Activated CD8-positive, alpha-beta T cell treated with anti-CD3 and anti-CD28 coated beads, Interleukin-2, amount 10 ng/mL, durations not matched to agents 7 days and 5 days (primary cell): ENCODE measurements around the gene IFIT1. TPM values are rescaled to one million over a fixed set of nuclear protein-coding genes. Genes with fewer than 3 reads are reported as not detected.
"Not testable (repeated sequence)": the region's sequence is repeated elsewhere in the genome, so short reads cannot be mapped to it uniquely, and the experiment has no call there.

Experiments used
- ATAC-seq: fragments of 150-1000 bp; cut with Tn5 transposase; one replicate; pipeline ENCODE4 v1.10.0; 2021; ENCODE audit warnings: moderate library complexity
- CTCF ChIA-PET: fragments of 350-600 bp; sonication (Branson Sonifier 250); formaldehyde crosslinking; loops from one replicate; lab custom pipeline; 2021; ENCODE audit warnings: antibody characterized with exemption; lab: Charles Lee
- POLR2A ChIA-PET: fragments of 350-600 bp; sonication (Branson Sonifier 250); formaldehyde crosslinking; loops from one replicate; lab custom pipeline; 2021; ENCODE audit warnings: antibody characterized with exemption; lab: Charles Lee
- DNase-seq: peaks from one replicate; pipeline ENCODE4 v3.0.0-alpha.2; 2020
- H3K27ac Mint-ChIP-seq: one replicate; pipeline ENCODE4 v1.8.0; 2021; ENCODE audit warnings: mild to moderate bottlenecking, mixed read lengths
- H3K27me3 Mint-ChIP-seq: one replicate; pipeline ENCODE4 v1.8.0; 2021; ENCODE audit warnings: low read depth, mixed read lengths
- H3K36me3 Mint-ChIP-seq: one replicate; pipeline ENCODE4 v1.8.0; 2021; ENCODE audit warnings: low read depth, mixed read lengths
- H3K4me1 Mint-ChIP-seq: one replicate; pipeline ENCODE4 v1.8.0; 2021; ENCODE audit warnings: low read depth, mixed read lengths
- H3K4me3 Mint-ChIP-seq: one replicate; pipeline ENCODE4 v1.8.0; 2021; ENCODE audit warnings: mild to moderate bottlenecking, mixed read lengths
- H3K9me3 Mint-ChIP-seq: one replicate; pipeline ENCODE4 v1.8.0; 2022; ENCODE audit warnings: mixed read lengths; ENCODE audit not compliant: insufficient read depth
- total RNA-seq, 2 experiments: library from RNA; stranded (reverse); gene quantifications; one replicate each; pipeline ENCODE4 v1.2.3, GENCODE V29; 2021

The IFIT1 gene
- total RNA-seq, 2 experiments from 2014 or later, result 29.8 to 31.8 TPM

GRCh38 chr10:89404104-89405047, 12.0 kb downstream of the IFIT1 start:
- Mint-ChIP-seq H3K4me1 (peaks cover 13% of the 10 kb centered on the region), H3K27ac (peak overlapping the region; percentile 49), H3K4me3 (no peak overlapping the region), H3K9me3 (no peaks in the 10 kb centered on the region), H3K36me3 (peaks cover 85% of the 10 kb centered on the region), H3K27me3 (no peaks in the 10 kb centered on the region)
- DNase-seq, result peak; percentile 19
- ChIA-PET CTCF (interaction anchor here (0.6 to 2.8 kb wide), 3 partner anchors 10 to 90 kb away, joined by 3 to 8 read pairs (median 4); partner anchors contain the start of gene IFIT5), POLR2A (interaction anchor here (0.6 to 3.0 kb wide), 3 partner anchors 8 to 174 kb away, joined by 4 to 13 read pairs (median 4); partner anchors contain the start of gene IFIT5)
- no peak for ATAC-seq

GRCh38 chr10:89406178-89406577, 13.8 kb downstream of the IFIT1 start:
- POLR2A ChIA-PET, result interaction anchor here (0.9 kb wide), 1 partner anchor 8 kb away, joined by 3 read pairs; the partner anchor contains the start of gene IFIT5
- ATAC-seq, DNase-seq, CTCF ChIA-PET, H3K27me3 Mint-ChIP-seq, H3K27ac Mint-ChIP-seq, H3K9me3 Mint-ChIP-seq, H3K4me3 Mint-ChIP-seq: not testable (repeated sequence)
- Mint-ChIP-seq H3K4me1 (peaks cover 11% of the 10 kb centered on the region), H3K36me3 (peaks cover 90% of the 10 kb centered on the region)

GRCh38 chr10:89407792-89408191, 15.4 kb downstream of the IFIT1 start:
- H3K27ac Mint-ChIP-seq, ATAC-seq, CTCF ChIA-PET, DNase-seq, H3K9me3 Mint-ChIP-seq, H3K27me3 Mint-ChIP-seq, H3K4me3 Mint-ChIP-seq, POLR2A ChIA-PET: not testable (repeated sequence)
- peaks cover 21% of the 10 kb centered on the region for H3K4me1 Mint-ChIP-seq
- peaks cover 86% of the 10 kb centered on the region for H3K36me3 Mint-ChIP-seq

- H3K4me1 Mint-ChIP-seq, result peaks cover 28% of the 10 kb centered on the region
- peaks cover 74% of the 10 kb centered on the region for H3K36me3 Mint-ChIP-seq
- H3K9me3 Mint-ChIP-seq, H3K4me3 Mint-ChIP-seq, POLR2A ChIA-PET, DNase-seq, H3K27me3 Mint-ChIP-seq, ATAC-seq, H3K27ac Mint-ChIP-seq, CTCF ChIA-PET: not testable (repeated sequence)
These were observed 16.9 kb downstream of the IFIT1 start for GRCh38 chr10:89409282-89409681.

- ATAC-seq, H3K27me3 Mint-ChIP-seq, POLR2A ChIA-PET, CTCF ChIA-PET, H3K27ac Mint-ChIP-seq, H3K4me3 Mint-ChIP-seq, DNase-seq, H3K9me3 Mint-ChIP-seq: not testable (repeated sequence)
- Mint-ChIP-seq H3K36me3 (peaks cover 68% of the 10 kb centered on the region), H3K4me1 (peaks cover 32% of the 10 kb centered on the region)
These were observed 18.1 kb downstream of the IFIT1 start for GRCh38 chr10:89410551-89410950.

- H3K4me3 Mint-ChIP-seq, DNase-seq, H3K9me3 Mint-ChIP-seq, H3K27ac Mint-ChIP-seq, CTCF ChIA-PET, ATAC-seq, H3K27me3 Mint-ChIP-seq, POLR2A ChIA-PET: not testable (repeated sequence)
- H3K36me3 Mint-ChIP-seq, result peaks cover 66% of the 10 kb centered on the region
- H3K4me1 Mint-ChIP-seq, result peaks cover 36% of the 10 kb centered on the region
These were observed 18.7 kb downstream of the IFIT1 start for GRCh38 chr10:89411135-89411534.

- POLR2A ChIA-PET, result interaction anchor here (0.6 to 4.3 kb wide), 7 partner anchors 9 to 289 kb away, joined by 3 to 78 read pairs (median 4); partner anchors contain the start of genes IFIT1, IFIT2 and KIF20B
- Mint-ChIP-seq H3K27ac (peak overlapping the region; percentile 75), H3K36me3 (peaks cover 64% of the 10 kb centered on the region), H3K4me1 (peaks cover 41% of the 10 kb centered on the region), H3K4me3 (peak overlapping the region; percentile 36)
- CTCF ChIA-PET, result interaction anchor here (0.7 to 2.5 kb wide), 7 partner anchors 9 to 195 kb away, joined by 3 to 8 read pairs (median 3); partner anchors contain the start of genes IFIT1 and IFIT3
- ATAC-seq, H3K27me3 Mint-ChIP-seq, H3K9me3 Mint-ChIP-seq: not testable (repeated sequence)
- peak; percentile 43 for DNase-seq
These were observed 19.9 kb downstream of the IFIT1 start for GRCh38 chr10:89412276-89412675.

- POLR2A ChIA-PET, result interaction anchor here (0.8 to 4.3 kb wide), 19 partner anchors 10 to 423 kb away, joined by 3 to 78 read pairs (median 4); partner anchors contain the start of genes FAS, IFIT1, IFIT2 and IFIT3
- DNase-seq (no peak), ATAC-seq (no peak)
- peak overlapping the region; percentile 85 for H3K4me3 Mint-ChIP-seq
- peak overlapping the region; percentile 97 for H3K27ac Mint-ChIP-seq
- H3K4me1 Mint-ChIP-seq, result peaks cover 52% of the 10 kb centered on the region
- CTCF ChIA-PET, result interaction anchor here (1.0 to 2.5 kb wide), 9 partner anchors 13 to 196 kb away, joined by 3 to 17 read pairs (median 3); partner anchors contain the start of genes IFIT1 and IFIT3
- H3K9me3 Mint-ChIP-seq, result no peaks in the 10 kb centered on the region
- peaks cover 65% of the 10 kb centered on the region for H3K36me3 Mint-ChIP-seq
- H3K27me3 Mint-ChIP-seq, result no peaks in the 10 kb centered on the region
These were observed 21.0 kb downstream of the IFIT1 start for GRCh38 chr10:89413398-89413912.

GRCh38 chr10:89414146-89414878, 21.9 kb downstream of the IFIT1 start, which contains the start of gene IFIT5:
TSS of gene IFIT5 (plus strand) at chr10:89414568. CDS start at chr10:89414799, 231 bp downstream.
- peak; percentile 83 for ATAC-seq
- Mint-ChIP-seq H3K27me3 (no peaks in the 10 kb centered on the region), H3K4me3 (peak within 1 kb of the TSS; percentile 85), H3K4me1 (peaks cover 53% of the 10 kb centered on the region), H3K36me3 (peaks cover 59% of the 10 kb centered on the region), H3K27ac (peak within 1 kb of the TSS; percentile 97), H3K9me3 (no peaks in the 10 kb centered on the region)
- DNase-seq, result peak; percentile 76
- POLR2A ChIA-PET, result interaction anchor here (0.8 to 4.3 kb wide), 24 partner anchors 9 to 534 kb away, joined by 3 to 78 read pairs (median 4); partner anchors contain the start of genes FAS, IFIT1, IFIT2 and IFIT3
- CTCF ChIA-PET, result interaction anchor here (0.7 to 2.5 kb wide), 12 partner anchors 11 to 163 kb away, joined by 3 to 17 read pairs (median 4); partner anchors contain the start of genes IFIT1, IFIT3 and LIPA

- DNase-seq, result peak; percentile 51
- peak overlapping the region; percentile 97 for H3K27ac Mint-ChIP-seq
These were observed 22.7 kb downstream of the IFIT1 start for GRCh38 chr10:89414879-89415821.

More at GRCh38 chr10:89414879-89415821, 22.7 kb downstream of the IFIT1 start:
- Mint-ChIP-seq H3K27me3 (no peaks in the 10 kb centered on the region), H3K36me3 (peaks cover 57% of the 10 kb centered on the region), H3K4me3 (peak overlapping the region; percentile 85), H3K9me3 (no peaks in the 10 kb centered on the region), H3K4me1 (peaks cover 58% of the 10 kb centered on the region)
- ATAC-seq, result peak; percentile 59
- ChIA-PET POLR2A (interaction anchor here (0.9 to 4.3 kb wide), 17 partner anchors 8 to 535 kb away, joined by 3 to 78 read pairs (median 4); partner anchors contain the start of genes IFIT1, IFIT2, IFIT3 and KIF20B), CTCF (interaction anchor here (0.7 to 1.4 kb wide), 4 partner anchors 11 to 375 kb away, joined by 3 to 17 read pairs (median 4); partner anchors contain the start of gene IFIT1)
